D721Med (cell line): ENCODE results near the gene WASHC4.

Experiments
- DNase-seq: peaks from one replicate; pipeline ENCODE4 v3.0.0; 2011; ENCODE audit warnings: low spot score; ENCODE audit not compliant: insufficient read length
- FAIRE-seq: peaks from 2 replicates; lab custom pipeline; 2011; peaks lifted over from hg19 to GRCh38; lab: Jason Lieb, UNC
- TF ChIP-seq, protein P1 (sequence below): IDR thresholded peaks from 2 replicates; pipeline ENCODE4 v1.5.1; 2012; ENCODE audit warnings: mild to moderate bottlenecking, control low read depth; ENCODE audit not compliant: insufficient read depth; ENCODE audit errors: missing control alignments

The WASHC4 gene

DNA sequence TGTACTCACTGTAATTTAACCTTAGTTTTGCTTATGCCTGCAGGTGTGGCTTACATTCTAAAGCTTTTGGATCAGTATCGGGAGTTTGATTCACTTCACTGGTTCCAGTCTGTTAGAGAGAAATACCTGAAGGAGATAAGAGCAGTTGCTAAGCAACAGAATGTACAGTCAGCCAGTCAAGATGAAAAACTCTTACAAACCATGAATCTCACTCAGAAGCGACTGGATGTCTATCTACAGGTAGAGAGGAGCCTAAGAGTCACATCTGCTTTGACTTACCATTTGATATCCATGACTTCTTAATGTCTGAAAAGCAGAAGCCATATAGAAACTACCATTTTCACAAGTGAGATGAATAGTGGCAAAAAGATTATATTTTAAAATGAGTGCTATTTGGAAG, 56.5 kb downstream of the WASHC4 start:
- DNase-seq (no peak), FAIRE-seq (no peak)
- TF ChIP-seq, protein P1, sequence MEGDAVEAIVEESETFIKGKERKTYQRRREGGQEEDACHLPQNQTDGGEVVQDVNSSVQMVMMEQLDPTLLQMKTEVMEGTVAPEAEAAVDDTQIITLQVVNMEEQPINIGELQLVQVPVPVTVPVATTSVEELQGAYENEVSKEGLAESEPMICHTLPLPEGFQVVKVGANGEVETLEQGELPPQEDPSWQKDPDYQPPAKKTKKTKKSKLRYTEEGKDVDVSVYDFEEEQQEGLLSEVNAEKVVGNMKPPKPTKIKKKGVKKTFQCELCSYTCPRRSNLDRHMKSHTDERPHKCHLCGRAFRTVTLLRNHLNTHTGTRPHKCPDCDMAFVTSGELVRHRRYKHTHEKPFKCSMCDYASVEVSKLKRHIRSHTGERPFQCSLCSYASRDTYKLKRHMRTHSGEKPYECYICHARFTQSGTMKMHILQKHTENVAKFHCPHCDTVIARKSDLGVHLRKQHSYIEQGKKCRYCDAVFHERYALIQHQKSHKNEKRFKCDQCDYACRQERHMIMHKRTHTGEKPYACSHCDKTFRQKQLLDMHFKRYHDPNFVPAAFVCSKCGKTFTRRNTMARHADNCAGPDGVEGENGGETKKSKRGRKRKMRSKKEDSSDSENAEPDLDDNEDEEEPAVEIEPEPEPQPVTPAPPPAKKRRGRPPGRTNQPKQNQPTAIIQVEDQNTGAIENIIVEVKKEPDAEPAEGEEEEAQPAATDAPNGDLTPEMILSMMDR: no peak

DNA sequence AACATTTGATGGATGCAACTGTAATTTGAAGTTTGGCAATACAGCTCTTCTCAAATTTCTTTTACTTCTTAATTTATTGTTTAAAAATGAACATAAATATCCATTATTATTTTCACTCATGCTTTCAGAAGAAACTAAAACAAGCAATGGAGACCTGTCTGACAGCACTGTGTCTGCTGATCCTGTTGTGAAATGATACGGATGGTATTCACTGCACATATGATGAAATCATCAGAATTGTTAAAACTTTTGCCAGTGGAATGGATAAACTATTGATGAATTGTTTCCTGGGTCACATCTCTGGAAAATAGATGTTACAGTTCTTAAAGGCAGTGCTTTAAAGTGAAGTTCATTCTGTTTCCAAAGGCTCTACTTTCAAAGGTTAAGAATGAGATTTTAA, 59.2 kb downstream of the WASHC4 start:
- TF ChIP-seq, protein P1: no peak
- DNase-seq: no peak
- no peak for FAIRE-seq

DNA sequence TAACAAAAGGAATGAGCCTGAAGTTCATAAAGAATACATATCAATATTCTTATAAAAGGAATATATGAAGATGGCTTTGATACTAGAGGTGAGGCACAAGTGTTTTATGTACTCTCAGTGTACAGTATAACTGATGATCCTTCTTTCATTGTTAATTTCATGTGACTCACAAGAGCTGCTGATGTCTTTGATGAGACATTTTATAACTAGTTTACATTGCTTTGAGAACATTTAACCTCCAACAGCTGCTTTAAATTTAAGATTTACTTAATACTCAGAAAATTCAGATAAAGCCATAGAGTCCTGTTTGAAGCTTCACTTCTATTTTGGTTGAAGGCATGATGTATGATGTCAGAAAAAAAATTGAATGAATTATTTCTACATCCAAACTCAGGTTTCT, 59.8 kb downstream of the WASHC4 start:
- FAIRE-seq (no peak), DNase-seq (no peak)
- TF ChIP-seq, protein P1: no peak

DNA sequence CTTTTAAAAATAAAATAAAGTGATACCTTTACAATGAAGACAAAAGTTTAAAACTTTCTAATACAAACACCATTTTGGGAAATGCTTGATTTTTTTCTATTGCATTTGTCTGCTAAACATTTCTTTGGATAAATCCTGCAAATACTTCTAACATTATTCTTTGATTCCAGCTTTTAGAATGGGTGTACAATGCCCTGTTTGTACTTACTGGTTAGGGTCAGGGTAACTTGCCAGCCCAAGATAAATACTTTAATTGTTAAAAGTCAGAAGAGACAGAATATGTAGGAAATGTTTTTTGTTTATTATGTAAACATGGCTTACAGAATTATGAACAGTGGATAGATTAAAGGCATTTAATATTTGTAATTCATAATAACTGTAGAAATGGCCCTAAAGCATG, 60.5 kb downstream of the WASHC4 start:
- TF ChIP-seq, protein P1: no peak
- FAIRE-seq (no peak), DNase-seq (no peak)

DNA sequence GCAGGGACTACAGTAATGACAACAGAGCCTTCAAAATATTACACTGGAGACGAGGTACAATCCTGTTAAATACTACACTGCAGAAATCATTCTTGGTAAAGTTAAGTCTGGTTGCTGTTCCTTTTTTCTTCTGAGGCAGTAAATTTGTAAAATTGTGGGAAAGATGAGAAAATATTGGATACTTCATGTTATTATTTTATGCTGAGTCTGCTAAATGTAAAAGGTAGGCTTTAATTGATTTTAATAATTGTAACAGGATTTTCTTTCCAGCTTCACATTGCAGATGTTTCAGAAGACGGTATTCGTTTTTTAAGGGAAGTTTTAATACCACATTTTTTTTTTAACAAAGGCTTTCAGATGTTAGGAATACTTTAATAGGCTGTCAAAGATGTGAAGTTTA, 62.6 kb downstream of the WASHC4 start:
- FAIRE-seq: no peak
- TF ChIP-seq, protein P1: no peak
- no peak for DNase-seq

DNA sequence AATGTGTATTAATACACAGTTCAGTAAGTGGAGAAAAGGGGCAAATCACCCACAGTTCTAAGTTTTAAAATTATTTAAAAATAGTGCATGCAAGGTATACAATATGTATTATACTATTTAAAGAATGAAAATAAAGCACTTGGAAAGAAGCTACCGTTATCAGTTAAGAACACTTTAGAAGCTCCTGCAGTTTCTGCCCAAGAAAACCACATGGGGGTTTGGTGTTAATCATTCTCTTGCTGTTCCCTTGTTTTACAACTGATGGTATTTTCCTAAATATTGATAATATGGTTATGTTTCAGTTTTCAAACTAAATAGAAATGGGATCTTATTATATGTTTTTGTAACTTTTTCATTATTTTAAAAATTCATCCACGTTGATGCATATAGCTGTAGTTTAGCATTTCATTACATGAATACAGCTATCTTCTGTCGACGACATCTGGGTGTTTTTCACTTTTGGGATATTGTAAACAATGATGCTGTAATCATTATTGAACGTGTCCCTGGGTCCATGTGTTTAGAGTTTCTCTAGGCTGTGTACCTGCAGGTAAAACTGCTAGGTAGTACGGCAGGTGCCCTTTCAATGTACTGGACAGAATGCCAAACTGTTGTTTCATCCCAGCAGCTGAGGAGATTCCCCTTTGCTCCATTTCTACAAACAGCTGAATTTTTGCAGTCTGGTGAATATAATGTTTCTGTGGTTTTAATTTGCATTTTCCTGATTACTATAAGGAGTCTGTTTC, 64.3 kb downstream of the WASHC4 start:
- DNase-seq: no peak
- TF ChIP-seq, protein P1: no peak
- no peak for FAIRE-seq

DNA sequence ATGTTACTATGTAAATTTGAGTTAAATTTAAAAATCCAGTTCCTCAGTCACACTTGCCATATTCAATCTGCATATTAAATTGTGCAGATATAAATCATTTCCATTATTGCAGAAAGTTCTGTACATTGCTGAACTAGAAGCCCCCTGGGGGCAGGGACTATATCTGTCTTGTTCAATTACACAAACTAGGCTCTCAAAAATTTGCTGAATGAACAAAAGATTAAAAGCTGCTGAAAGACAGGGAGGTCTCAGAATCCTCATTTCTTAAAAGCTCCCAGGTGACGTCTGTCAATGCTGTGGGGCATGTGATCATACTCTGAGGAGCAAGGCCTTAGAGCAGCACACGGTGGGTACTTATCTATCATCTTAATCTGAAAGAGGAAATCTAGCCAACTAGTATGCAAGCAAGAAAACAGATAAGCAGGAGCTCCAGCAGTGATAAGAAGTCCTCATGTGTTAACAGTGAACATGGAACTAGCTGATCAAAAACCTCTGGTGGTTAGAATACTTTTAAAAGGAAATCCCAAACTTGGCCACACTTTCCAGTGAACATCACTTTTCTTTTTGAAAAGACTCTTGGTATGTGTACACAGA, 68.0 kb downstream of the WASHC4 start:
- no peak for FAIRE-seq
- DNase-seq: no peak
- TF ChIP-seq, protein P1: no peak
